HPDE6-E6E7 (cell line): ENCODE data around the gene LSAMP.

Experiments
- DNase-seq: peaks from one replicate; pipeline ENCODE4 v3.0.0; 2011; ENCODE audit warnings: missing footprints; ENCODE audit errors: extremely low spot score

LSAMP gene

DNA sequence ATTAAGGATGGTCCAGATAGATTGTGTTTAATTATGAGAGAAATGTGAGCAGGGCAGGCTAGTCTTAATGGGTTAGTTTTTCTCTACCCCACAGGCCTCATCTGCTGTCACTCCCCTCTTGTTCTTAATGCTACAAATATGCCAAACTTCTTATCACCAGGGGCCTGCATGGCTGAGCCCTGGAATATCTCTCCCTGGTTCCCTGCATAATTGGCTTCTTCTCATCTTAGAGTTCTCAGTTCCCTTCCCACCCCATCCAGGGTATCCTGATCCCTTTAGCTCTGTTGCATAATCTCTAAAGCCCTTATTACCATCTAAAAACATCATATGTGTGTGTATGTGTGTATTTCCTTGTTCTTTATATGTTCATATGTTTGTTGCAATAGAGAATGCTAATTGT lies 279.6 kb downstream of the LSAMP start:
- DNase-seq = no peak

DNA sequence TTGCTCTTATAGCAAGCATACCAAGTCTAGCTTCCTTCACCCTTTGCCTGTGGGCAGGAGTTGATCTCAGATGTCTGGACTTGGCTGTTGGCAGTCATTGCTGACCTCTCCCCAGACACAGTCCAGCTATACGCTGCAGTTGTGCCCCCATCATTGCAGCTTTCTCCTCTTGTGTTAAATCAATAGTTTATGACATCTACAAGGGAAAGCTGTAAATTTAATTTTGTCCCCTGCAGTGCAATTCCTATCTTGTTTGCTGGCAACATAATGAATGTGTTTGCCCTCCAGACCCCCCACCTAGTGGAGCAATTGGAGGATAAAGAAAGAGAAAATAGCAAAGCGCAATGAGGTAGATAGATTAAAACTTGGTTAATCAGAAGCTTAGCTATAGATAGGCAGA lies 280.2 kb downstream of the LSAMP start:
- DNase-seq = no peak

DNA sequence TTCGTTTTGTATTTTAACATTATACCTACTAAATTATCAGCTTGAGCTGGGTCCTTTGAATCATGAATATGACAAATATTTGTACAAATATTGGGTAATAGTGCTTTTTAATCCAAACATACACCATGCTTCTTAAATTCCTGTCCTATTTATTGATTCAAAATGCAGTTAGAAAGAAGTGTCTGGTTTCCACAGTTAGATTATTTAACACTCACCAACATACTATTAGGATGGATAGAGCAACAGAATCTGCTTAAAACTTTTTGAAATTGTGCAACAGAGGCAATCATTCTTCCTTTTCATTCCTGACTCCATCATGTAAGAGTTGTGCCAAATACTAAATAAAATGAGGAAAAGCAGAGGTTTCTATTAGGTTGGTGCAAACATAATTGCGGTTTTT lies 281.2 kb downstream of the LSAMP start:
- DNase-seq = no peak

DNA sequence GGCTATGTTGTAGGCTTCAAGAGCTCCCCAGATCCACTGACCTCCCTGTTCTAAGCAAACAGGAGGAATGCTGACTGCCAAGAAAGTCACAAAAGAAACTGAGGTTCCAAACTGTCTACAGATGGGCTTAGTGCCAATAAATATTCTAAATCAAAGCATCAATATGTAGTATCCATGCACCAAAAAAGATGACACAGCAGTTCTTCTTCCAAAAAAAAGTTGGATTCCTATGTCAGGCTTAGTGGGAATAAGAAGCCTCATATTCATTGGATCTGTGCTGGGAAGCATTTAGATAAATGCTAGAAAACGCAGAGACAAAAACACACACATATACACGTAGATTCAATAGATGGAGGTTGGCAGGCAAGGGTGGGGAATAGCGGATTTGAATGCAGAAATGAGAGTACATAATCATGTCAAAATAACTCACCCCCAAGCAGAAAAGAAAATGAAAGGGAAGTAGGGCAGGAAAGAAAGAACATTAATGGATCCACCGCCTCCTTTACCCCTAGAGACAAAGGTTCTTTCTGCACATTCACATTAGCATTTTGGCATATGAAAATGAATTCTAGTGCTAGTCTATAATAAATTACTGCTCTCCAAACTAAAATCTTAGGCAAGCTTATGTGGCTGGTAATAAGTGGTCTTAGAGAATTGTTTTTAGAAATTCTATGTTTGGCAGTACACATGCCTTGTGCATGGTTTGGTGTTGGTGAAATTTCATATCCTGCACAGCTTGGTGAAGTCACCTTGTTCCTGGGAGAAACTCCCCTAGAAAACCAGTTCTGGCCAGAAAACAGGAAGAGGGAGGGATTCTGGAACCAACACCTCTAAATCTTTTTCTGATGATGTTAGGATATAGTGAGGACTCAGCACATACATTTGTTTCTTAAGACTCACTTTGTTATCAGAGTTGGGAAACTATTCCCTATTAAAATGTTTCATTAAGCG lies 283.4 kb downstream of the LSAMP start:
- DNase-seq = no peak

DNA sequence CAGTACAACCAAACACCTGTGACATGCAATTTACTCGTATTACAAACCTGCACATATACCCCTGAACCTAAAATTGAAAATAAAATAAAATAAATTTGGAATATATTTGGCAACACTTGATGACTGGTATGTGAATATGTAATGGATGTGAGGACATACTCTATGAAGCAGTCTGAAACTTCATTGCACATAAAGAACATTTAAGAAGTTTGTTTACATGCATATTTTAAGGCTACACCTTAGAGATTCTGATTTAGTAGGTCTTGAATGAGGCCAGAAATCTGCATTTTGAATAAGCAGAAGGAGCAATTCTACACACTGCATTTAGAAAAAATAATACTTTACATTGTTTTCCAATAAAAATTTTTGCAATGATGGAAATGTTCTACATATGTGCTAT lies 284.7 kb downstream of the LSAMP start:
- no peak for DNase-seq

DNA sequence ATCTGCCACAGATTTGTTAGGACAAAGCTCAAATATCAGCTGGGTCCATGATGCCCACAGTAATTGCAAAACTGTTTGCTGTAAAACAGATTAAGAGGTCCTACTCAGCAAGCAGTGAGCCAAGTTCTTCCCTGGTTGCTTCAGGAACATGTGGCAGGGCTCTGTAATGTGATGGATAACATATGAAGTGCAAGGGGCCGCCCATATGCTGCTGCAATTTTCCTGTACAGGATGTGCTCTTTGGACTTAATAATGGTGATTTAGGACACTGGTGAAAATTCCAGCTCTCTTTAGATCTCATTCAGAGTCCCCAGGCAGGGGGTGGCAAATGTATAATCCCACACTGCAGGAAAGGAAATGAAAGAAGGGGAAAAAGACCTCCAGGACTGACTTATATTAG lies 289.4 kb downstream of the LSAMP start:
- DNase-seq = no peak

DNA sequence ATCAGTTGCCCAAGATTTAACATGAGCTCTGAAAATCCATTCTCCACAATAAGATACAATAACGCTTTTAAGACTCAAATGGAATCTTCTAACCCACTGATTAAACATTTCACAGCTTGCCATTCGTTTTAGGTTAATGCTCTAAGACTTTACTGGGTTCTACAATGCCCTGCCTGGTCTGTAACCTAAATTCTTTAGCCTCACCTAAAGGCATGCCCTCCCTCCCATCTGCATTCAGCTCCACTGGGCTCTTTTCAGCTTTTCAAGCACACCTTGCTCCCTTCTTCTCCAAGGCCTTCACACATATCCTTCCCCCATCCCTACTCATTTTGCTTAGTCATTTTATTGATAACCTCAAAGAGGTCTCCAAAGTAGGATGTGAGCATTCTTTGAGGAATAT lies 290.9 kb downstream of the LSAMP start:
- no peak for DNase-seq

DNA sequence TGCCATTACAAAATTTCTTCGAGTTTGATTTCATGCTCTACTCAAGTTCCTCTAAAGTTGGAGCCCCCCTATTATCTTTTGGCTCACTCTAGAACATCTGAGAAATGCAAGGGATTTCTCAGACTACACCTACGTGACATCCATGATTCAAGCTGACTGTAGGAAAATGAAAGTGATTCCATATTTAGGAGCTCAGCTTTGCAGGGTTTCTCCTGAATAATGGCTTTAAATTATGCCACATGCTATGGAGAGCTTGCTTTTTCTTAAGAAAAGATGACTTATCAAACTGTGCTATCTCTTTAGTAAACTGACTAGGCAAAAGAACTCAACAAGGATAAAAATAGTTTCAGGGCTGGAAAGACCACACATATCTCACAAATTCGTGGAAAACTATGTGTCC lies 292.1 kb downstream of the LSAMP start:
- no peak for DNase-seq

DNA sequence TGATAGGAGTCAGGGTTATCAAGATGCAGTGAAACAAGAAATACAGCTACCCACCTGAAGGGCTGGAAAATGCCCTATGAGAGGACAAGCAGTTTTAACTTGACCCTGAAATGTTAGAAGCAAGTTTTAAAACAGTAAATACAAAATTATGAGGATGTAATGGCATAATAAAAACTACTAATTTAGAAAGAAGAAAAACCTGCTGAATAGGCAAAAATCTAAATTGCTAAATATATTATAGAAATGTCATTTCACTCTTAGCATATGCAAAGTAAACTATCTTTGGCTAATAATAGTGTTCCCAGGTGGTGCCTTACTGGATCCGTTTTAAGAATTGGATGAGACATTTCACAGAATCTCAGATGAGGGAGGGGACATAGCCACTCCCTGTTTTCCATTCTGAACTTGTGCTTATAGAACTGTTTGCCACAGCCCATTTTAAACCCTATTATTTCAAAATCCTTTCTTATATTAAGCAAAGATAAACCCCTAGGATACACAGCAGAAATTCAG lies 294.6 kb downstream of the LSAMP start:
- DNase-seq = no peak

DNA sequence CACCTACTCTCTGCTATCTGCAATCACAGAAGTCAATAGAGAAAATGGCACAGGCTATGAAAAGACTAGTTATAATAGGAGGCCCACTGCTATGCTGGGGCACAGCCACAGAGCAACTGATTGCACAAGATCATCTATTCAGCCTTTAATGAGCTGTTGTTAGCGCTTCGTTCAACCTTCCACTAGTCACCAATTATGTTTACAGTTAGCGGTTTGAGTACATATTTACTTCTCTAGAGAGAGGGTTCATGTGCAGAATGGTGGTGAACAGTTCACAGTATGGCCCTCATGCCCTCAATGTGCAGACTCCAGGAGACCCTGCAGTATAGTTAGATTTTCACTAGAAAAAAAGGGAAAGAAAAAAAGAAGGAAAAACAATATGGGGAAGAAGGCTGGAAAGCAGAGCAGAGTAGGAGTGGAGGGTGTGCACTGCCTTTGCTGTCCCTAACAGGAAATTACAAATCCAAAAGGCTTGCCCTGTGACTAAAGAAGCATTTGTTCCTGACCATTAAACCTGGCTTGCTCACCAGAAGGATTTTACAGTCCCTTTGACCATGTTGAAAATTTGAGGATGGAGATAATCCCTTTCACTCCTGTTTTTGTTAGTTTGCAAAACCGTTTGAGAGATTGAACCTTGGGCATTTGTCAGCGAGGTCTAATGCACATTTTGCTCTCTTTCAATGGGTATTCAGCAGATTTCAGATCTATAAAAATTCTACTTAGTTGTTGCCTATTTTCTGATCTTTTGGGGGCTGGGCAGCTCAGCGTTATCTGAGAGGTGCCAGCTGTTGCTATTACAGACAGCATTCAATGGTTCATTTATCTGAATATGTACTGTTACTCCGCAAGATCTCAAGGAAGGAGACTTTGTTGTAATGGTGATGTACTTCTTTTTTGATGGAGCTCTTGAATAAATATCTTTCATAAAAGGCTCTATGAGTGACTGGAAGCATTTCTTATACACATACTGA lies 296.1 kb downstream of the LSAMP start:
- no peak for DNase-seq

DNA sequence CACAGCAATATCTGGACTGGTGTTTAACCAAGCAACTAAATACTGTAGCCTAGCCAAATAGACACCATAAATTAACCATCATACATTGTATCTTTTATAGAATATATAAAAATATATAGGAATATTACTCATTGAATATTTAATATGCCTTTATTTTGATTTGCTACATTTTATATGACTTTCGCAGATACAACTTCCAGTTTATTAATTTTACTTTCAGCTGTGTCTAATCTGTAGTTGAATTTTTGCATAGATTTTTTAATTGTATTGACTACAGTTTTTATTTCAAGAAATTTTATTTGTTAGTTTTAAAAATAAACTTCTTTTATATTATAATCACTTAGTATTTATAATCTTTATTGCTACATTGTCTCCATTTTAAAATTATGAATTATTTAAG lies 299.7 kb downstream of the LSAMP start:
- no peak for DNase-seq

DNA sequence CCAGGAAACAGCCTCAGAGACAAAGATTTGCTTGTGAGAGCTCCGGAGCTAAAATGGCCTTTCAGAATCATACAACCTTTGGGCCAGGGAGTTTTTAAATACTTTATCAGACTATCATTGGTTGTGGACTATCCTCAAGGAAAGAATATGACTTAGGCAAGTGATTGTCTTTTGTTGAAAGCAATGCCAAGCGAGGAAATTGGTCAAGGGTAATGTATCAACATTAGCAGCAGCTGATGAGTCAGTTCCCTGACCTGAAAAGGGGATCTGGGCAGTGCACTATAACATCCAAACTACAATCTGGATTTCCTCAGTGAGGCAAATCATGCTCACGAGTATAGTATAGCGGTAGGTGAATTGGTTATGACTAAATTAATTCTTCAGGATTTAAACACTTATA lies 303.6 kb downstream of the LSAMP start:
- no peak for DNase-seq

DNA sequence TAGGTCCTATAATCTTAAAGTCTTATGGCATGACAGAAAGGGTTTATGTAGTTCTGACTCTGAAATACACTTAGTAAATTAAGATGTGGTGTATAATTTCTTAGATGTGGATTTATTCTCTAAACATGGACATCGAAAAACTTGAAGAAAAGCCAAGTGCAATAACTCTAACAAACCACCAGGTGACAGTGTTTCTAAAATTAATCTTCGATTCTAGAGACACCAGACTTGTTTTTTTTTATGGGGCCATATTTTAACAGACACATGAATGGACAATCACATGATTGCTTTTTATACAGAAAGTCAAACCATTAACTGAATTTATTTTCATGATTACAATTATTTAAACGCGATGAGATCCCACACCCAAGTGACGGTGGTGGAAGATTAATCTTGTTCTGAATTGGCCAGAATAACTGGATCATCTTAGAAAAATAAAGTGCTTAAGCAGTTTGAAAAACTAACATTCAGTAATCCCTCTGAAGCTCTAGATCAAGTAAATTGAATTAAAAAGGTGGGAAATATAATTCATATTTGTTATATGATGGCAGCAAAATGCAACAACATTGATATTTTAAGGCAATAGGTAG lies 305.1 kb downstream of the LSAMP start:
- DNase-seq = peak; percentile 10

DNA sequence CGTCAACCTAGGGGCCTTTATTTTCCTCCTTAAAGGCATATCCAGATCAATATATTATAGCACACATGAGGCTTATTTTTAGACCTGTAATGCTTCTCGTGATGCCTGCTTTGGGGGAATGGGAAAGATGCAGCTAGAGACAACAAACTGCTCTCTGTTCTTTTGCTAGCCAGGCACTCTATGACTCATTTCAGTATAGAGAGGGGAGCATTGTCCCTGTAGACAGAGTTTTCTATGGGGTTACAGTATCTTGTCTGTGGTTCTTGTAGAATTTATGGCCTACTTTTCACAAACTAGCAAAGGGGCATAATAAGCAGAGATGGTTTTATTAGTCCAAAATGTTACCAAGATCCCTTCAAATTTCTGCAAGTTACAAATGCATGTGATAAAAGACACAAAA lies 305.6 kb downstream of the LSAMP start:
- no peak for DNase-seq

DNA sequence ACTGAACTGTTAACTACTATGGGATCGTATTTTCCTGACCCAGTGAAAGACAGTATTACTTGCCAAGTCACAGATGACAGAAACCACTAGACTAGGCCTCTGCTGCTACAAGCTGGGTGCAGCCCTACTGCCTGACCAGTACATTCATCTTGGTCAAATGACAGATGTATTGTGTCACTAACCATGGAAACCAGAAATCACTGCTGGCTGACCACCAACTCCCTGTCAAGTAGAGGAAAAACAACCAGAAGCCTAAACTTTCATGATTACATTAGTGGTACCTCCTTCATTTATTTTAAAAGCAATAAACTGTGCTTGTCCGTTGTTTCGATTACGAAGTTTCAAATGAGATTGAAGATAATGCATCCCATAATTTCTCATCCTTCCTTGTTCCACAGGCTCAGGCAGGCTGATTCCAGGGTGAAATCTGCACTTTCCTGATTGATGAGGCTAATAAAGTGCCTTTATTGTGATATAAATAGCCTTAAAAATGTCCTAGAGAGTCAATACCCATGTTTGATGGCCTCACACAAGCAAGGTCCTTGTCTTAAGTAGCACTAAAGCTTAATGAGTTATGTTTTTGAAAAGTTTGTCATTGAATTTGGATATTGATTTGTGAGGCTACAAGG lies 309.7 kb downstream of the LSAMP start:
- no peak for DNase-seq

DNA sequence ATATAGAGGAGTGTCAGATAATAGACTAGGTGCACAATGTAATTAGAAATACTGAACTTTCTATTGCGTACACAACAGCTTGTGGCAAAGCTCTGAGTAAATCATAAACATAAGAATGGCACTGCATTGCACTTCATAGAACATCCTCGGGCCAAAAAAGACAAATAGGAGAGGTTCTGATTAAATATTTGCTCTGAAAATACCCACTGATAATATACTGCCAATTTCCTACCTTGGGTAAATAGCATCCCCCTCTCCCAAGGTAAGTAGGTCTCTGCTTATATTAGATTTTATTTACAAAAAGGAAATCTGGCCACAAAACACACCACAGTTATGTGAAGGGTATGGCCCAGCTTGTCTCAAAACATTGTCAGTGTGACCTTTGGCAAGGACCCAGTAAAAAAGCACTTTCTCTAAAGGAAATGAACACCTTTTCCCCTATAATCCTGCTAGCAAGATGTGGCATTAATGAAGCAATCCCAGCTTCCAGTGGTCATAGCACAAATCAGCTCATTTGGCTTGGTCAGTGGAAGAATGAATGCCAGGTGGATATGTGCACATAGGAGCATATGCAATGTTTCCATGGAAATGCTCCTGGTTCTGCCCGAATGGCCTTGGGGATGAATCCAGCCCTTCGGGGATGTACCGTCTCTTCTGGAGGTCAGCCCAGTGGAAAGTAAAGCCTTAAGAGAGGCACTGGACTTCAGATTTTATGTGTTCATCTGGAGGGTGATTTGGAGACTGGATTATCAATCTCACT lies 315.9 kb downstream of the LSAMP start:
- DNase-seq = no peak

DNA sequence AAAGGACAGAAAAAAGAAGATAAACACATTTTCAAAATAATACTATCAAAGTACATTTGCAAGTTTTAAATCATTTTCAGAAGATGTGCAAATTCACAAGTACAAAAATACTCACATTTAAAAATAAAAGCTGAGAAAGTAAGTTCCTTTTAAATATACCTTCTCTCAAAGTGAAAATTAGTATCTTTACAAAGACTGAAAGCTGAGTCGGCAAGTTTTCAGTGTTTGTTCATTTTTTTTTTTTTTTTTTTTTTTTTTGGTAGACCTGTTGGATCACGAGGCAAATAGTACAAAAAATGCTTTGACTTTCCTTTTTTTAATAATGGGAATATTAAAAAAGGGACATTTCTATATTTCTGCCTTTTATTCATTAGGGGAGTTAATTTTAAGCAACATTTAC lies 317.8 kb downstream of the LSAMP start:
- no peak for DNase-seq

DNA sequence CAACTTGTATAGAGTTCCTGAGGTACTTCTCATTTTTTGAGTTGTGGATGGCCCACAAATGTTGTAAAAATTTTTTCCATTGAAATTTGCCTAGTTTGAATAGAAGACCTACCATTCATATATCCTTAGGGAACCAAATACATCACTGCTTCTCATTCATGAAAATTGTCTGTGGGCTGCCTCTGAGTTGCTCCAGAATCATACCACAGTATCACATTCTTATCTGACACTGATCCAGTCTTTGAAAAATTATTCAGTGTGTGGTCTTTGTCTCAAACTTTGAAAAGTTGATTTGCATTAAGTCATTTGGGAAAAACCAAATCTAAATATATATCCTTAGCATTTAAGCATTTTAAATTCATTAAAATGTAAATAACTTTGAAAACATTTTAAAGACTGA lies 321.1 kb downstream of the LSAMP start:
- no peak for DNase-seq

DNA sequence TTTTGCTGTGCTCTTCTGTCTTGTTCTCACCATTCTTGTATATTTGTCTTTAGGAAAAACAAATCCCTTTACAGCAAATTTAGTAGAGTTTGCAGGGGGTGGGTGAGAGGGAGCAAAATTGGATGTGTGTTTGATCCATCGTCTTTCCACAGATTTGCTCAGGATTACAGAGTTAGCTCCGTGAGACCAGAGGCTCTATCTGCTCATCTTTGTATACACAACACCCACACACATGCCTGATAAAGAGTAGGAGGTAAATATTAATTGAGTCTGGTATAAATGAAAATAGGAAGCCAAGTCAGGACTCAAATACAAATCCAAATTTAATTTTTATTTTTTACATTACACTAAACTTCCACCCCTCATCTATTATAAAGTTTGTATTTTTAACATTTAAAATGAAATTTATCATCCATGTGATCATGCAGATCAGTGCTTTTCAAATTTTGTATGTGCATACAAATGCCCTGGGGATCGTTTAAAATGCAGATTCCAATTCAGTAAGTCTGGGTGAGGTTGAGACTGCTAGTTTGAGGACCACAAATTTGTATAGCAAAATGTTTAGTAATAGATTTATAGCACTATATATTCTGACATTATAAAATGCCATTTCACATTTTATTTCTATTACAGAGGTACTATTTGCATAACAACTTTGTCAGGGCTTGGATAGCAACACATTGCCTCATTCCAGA lies 326.7 kb downstream of the LSAMP start:
- no peak for DNase-seq

DNA sequence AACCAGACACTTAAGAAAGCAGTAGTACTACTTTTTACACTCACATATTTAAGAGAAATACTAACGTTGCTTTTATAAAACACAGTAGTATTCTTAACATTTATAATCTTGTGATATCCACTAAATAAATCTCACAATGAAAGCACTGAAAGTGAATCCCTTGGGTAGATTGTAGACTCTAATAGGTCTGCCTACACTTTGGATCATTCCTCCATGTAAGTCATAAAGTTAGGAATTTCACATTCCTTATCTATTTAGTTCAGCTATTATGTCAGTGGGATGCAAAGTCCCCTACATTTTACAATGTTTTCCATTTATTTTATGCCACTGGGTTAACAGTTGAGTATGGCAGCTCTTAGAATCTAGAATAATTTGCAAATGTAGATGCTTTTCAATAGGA lies 330.7 kb downstream of the LSAMP start:
- DNase-seq = no peak
